H1 (cell line): ENCODE results near the gene SSTR1. TPM values are rescaled to one million over a fixed set of nuclear protein-coding genes. Genes with fewer than 3 reads are reported as not detected.

Source experiments
- CTCF ChIA-PET: fragments of 300-600 bp; sonication (Branson Sonifier 250); formaldehyde crosslinking; loops from one replicate; lab custom pipeline; 2021; ENCODE audit not compliant: partially characterized antibody; lab: Charles Lee
- POLR2A ChIA-PET: fragments of 300-600 bp; sonication (Branson Sonifier 250); formaldehyde crosslinking; loops from one replicate; lab custom pipeline; 2021; ENCODE audit warnings: inconsistent platforms; ENCODE audit not compliant: partially characterized antibody; lab: Charles Lee
- DNase-seq, 2 experiments: peaks; one replicate each; pipeline versions ENCODE4 v3.0.0 to v3.0.0-alpha.2; 2010 to 2022; ENCODE audit warnings: low spot score in 2 of 2, low read depth in 1 of 2, mixed read lengths in 1 of 2
- FAIRE-seq: peaks from 2 replicates; lab custom pipeline; 2011; peaks lifted over from hg19 to GRCh38; lab: Jason Lieb, UNC
- H2AFZ ChIP-seq: 2 replicates; pipeline ENCODE4 v1.8.1; 2012; ENCODE audit warnings: low read length, inconsistent platforms
- H2AK5ac ChIP-seq: 2 replicates; pipeline ENCODE4 v1.6.1; 2013; ENCODE audit warnings: low read depth, low read length
- H2BK120ac ChIP-seq: replicated peaks from 2 replicates; pipeline ENCODE3; 2013; ENCODE audit warnings: low read depth, low read length, inconsistent platforms
- H2BK12ac ChIP-seq: 2 replicates; pipeline ENCODE4 v1.6.1; 2013; ENCODE audit warnings: low read depth, low read length
- H2BK15ac ChIP-seq: 2 replicates; pipeline ENCODE4 v1.6.1; 2013; ENCODE audit warnings: low read length
- H2BK20ac ChIP-seq: 2 replicates; pipeline ENCODE4 v1.6.1; 2013; ENCODE audit warnings: low read length
- H2BK5ac ChIP-seq: 2 replicates; pipeline ENCODE4 v1.6.1; 2013; ENCODE audit warnings: low read depth, low read length
- H3K14ac ChIP-seq: 2 replicates; pipeline ENCODE4 v1.6.1; 2013; ENCODE audit warnings: inconsistent platforms; ENCODE audit not compliant: insufficient read length
- H3K18ac ChIP-seq: 2 replicates; pipeline ENCODE4 v1.6.1; 2013; ENCODE audit warnings: low read length; ENCODE audit errors: extremely low read depth
- H3K23ac ChIP-seq: 2 replicates; pipeline ENCODE4 v1.6.1; 2013; ENCODE audit warnings: inconsistent platforms; ENCODE audit not compliant: insufficient read length
- H3K23me2 ChIP-seq: 2 replicates; pipeline ENCODE4 v1.6.1; 2013; ENCODE audit warnings: low read depth, low read length
- H3K27ac ChIP-seq: 2 replicates; pipeline ENCODE4 v1.6.1; 2011; ENCODE audit warnings: low read depth, low read length, inconsistent platforms
- H3K27me3 ChIP-seq, 4 experiments: replicated peaks in 1 of 4; 1 replicate in 1 of 4; 2 replicates in 3 of 4; pipeline versions ENCODE4 v1.6.1 to v1.8.1; 2011 to 2013; ENCODE audit warnings: low read length in 3 of 4, mild to moderate bottlenecking in 3 of 4, inconsistent platforms in 2 of 4, mixed read lengths in 2 of 4, moderate library complexity in 1 of 4; ENCODE audit not compliant: control insufficient read depth in 3 of 4, insufficient read depth in 3 of 4; ENCODE audit errors: extremely low read depth in 1 of 4
- H3K36me3 ChIP-seq, 4 experiments: 2 replicates each; pipeline versions ENCODE4 v1.6.1 to v1.8.1; 2011 to 2013; ENCODE audit warnings: mild to moderate bottlenecking in 4 of 4, low read length in 3 of 4, moderate library complexity in 2 of 4, control low read depth in 1 of 4, inconsistent platforms in 1 of 4; ENCODE audit not compliant: insufficient read depth in 4 of 4, control insufficient read depth in 2 of 4
- H3K4ac ChIP-seq: replicated peaks from 2 replicates; pipeline ENCODE3; 2013; ENCODE audit warnings: low read length, low read depth, mixed read lengths, inconsistent platforms; ENCODE audit not compliant: insufficient read length
- H3K4me1 ChIP-seq, 4 experiments: replicated peaks in 1 of 4; 1 replicate in 1 of 4; 2 replicates in 3 of 4; pipeline versions ENCODE4 v1.6.1 to v1.8.1; 2011 to 2013; ENCODE audit warnings: low read length in 3 of 4, inconsistent platforms in 2 of 4, mixed read lengths in 1 of 4; ENCODE audit not compliant: insufficient read depth in 4 of 4, control insufficient read depth in 3 of 4
- H3K4me2 ChIP-seq, 2 experiments: 2 replicates each; pipeline versions ENCODE4 v1.6.1 to v1.8.1; 2011 to 2013; ENCODE audit warnings: low read depth in 2 of 2, low read length in 2 of 2, control low read depth in 1 of 2, inconsistent platforms in 1 of 2, mild to moderate bottlenecking in 1 of 2; ENCODE audit not compliant: insufficient read depth in 1 of 2
- H3K4me3 ChIP-seq, 4 experiments: fragments of 200-600, 300-600 bp in 1 of 4; sonication (generic), shearing (Covaris generic), sonication (Bioruptor Twin) in 1 of 4; 2 replicates each; pipeline versions ENCODE4 v1.5.1 to v1.8.1; 2011 to 2016; ENCODE audit warnings: low read length in 4 of 4, low read depth in 3 of 4, control low read depth in 2 of 4, inconsistent platforms in 2 of 4, mild to moderate bottlenecking in 2 of 4, mixed read lengths in 1 of 4, moderate library complexity in 1 of 4; ENCODE audit not compliant: insufficient read depth in 2 of 4; ENCODE audit errors: extremely low read depth in 1 of 4
- H3K56ac ChIP-seq: replicated peaks from 2 replicates; pipeline ENCODE3; 2013; ENCODE audit warnings: low read depth, mild to moderate bottlenecking, mixed read lengths, low read length, inconsistent platforms; ENCODE audit not compliant: insufficient read length
- H3K79me1 ChIP-seq: 2 replicates; pipeline ENCODE4 v1.6.1; 2013; ENCODE audit warnings: low read depth, low read length, control low read depth
- H3K79me2 ChIP-seq, 2 experiments: 2 replicates each; pipeline versions ENCODE4 v1.6.1 to v1.8.1; 2012 to 2013; ENCODE audit warnings: low read length in 2 of 2, mild to moderate bottlenecking in 2 of 2, inconsistent platforms in 1 of 2; ENCODE audit not compliant: insufficient read depth in 2 of 2, control insufficient read depth in 1 of 2
- H3K9ac ChIP-seq, 4 experiments: replicated peaks in 1 of 4; 1 replicate in 1 of 4; 2 replicates in 3 of 4; pipeline versions ENCODE4 v1.6.1 to v1.8.1; 2011 to 2013; ENCODE audit warnings: low read depth in 3 of 4, low read length in 3 of 4, control low read depth in 2 of 4, mild to moderate bottlenecking in 2 of 4, moderate library complexity in 2 of 4, inconsistent platforms in 1 of 4; ENCODE audit errors: extremely low read depth in 1 of 4
- H3K9me3 ChIP-seq, 2 experiments: 2 replicates each; pipeline versions ENCODE4 v1.6.1 to v1.8.1; 2012 to 2013; ENCODE audit warnings: mild to moderate bottlenecking in 2 of 2, moderate library complexity in 2 of 2, control low read depth in 1 of 2, inconsistent platforms in 1 of 2, low read depth in 1 of 2, low read length in 1 of 2, mixed read lengths in 1 of 2; ENCODE audit not compliant: insufficient read depth in 2 of 2
- H4K20me1 ChIP-seq, 2 experiments: replicated peaks in 1 of 2; 2 replicates each; pipeline versions ENCODE3 to v1.8.1; 2011 to 2013; ENCODE audit warnings: inconsistent platforms in 2 of 2, low read length in 2 of 2, mild to moderate bottlenecking in 1 of 2; ENCODE audit not compliant: insufficient read depth in 2 of 2, control insufficient read depth in 1 of 2
- H4K5ac ChIP-seq: 2 replicates; pipeline ENCODE4 v1.6.1; 2013; ENCODE audit warnings: low read length, low read depth, mixed read lengths, inconsistent platforms; ENCODE audit not compliant: insufficient read length
- H4K8ac ChIP-seq: 2 replicates; pipeline ENCODE4 v1.8.0; 2013; ENCODE audit warnings: mild to moderate bottlenecking, moderate library complexity, low read length, inconsistent platforms; ENCODE audit not compliant: insufficient read depth; ENCODE audit errors: extremely low read depth
- H4K91ac ChIP-seq: replicated peaks from 2 replicates; pipeline ENCODE3; 2013; ENCODE audit warnings: low read length, mixed read lengths, inconsistent platforms; ENCODE audit not compliant: insufficient read length
- CTCF ChIP-seq, 3 experiments: IDR thresholded peaks; 1 replicate in 2 of 3; 2 replicates in 1 of 3; pipeline versions ENCODE4 v1.5.1 to v1.6.1; 2011; ENCODE audit warnings: low read length in 3 of 3, mild to moderate bottlenecking in 3 of 3, inconsistent platforms in 2 of 3, low read depth in 1 of 3, moderate library complexity in 1 of 3; ENCODE audit not compliant: insufficient read depth in 1 of 3; ENCODE audit errors: control extremely low read depth in 1 of 3
- HDAC6 ChIP-seq: IDR thresholded peaks from one replicate; pipeline ENCODE4 v1.7.1; 2012; ENCODE audit warnings: low read depth, mild to moderate bottlenecking, inconsistent platforms, low read length, moderate library complexity
- RAD21 ChIP-seq, 2 experiments: IDR thresholded peaks in 1 of 2; conservative IDR thresholded peaks in 1 of 2; 2 replicates each; pipeline ENCODE4 v1.6.1; 2011; ENCODE audit warnings: low read depth in 2 of 2, low read length in 2 of 2, improper control_type of control experiment in 1 of 2, inconsistent platforms in 1 of 2, mild to moderate bottlenecking in 1 of 2, moderate library complexity in 1 of 2
- WGBS, 2 experiments: shearing (Covaris generic) in 1 of 2; methylation state at CpG; one replicate each; pipeline versions ENCODE4 v1.1.6 to v1.1.7; 2013 to 2015; ENCODE audit warnings: low lambda C conversion rate in 2 of 2, mixed read lengths in 2 of 2, inconsistent platforms in 1 of 2, low coverage in 1 of 2, missing lambda C conversion rate in 1 of 2; ENCODE audit not compliant: insufficient replicate concordance in 2 of 2, insufficient coverage in 1 of 2, insufficient read length in 1 of 2; ENCODE audit errors: extremely low coverage in 1 of 2, missing lambda C conversion rate in 1 of 2; 5-methylcytosine and 5-hydroxymethylcytosine counted together
- polyA plus RNA-seq, 7 experiments: library from polyadenylated mRNA; depleted of rRNA in 3 of 7; stranded (reverse) in 5 of 7; unstranded in 2 of 7; fragments of >200 nt in 5 of 7; fragments of 200-250 nt in 2 of 7; gene quantifications; 1 replicate in 5 of 7; 2 replicates in 1 of 7; 4 replicates in 1 of 7; pipeline versions ENCODE4 v1.2.1 to v1.2.3, GENCODE V29; 2011 to 2013; ENCODE audit warnings: missing spikeins in 2 of 7, mixed read lengths in 2 of 7
- total RNA-seq: library from RNA; stranded (reverse); fragmentation: NEBNext Ultra II Directional; extraction: Animal tissue kit (Norgen Biotek cat#: 25700); gene quantifications from 2 replicates; pipeline ENCODE4 v1.2.1, GENCODE V29; 2021

The SSTR1 gene
- total and polyA plus RNA-seq, 2 of the 8 experiments (the other 6 are each of a cell fraction or from before 2014, with no cell fraction given), result 0.82 to 0.93 TPM

GRCh38 chr14:38248321-38249028, 40.8 kb downstream of the SSTR1 start:
- no peak overlapping the region for H2BK5ac ChIP-seq
- no peaks in the 10 kb centered on the region for H3K79me1 ChIP-seq
- H3K4me1 ChIP-seq, result no peaks in the 10 kb centered on the region
- FAIRE-seq, result peak; percentile 50
- no peak overlapping the region for H3K4ac ChIP-seq
- 91% methylated on average over 3 of the region's 3 CpGs; no CpG with 5 or more reads in 1 of the 2 experiments for WGBS, 2 experiments
- H2BK20ac ChIP-seq, result no peak overlapping the region
- no peak overlapping the region for H2BK15ac ChIP-seq
- no peak overlapping the region for H3K27ac ChIP-seq
- H4K20me1 ChIP-seq, result no peaks in the 10 kb centered on the region
- CTCF ChIA-PET, result interaction anchor here (0.7 to 2.4 kb wide), 15 partner anchors 8 to 234 kb away, joined by 3 to 9 read pairs (median 4); no protein-coding TSS in a partner anchor
- H2BK120ac ChIP-seq, result no peak overlapping the region
- H3K4me2 ChIP-seq, result no peak overlapping the region
- H2BK12ac ChIP-seq, result no peak overlapping the region
- no peak overlapping the region for H3K56ac ChIP-seq
- H3K79me2 ChIP-seq, result no peaks in the 10 kb centered on the region
- H2AK5ac ChIP-seq, result no peak overlapping the region
- H3K27me3 ChIP-seq, result peaks cover 0 to 16% (median 9%) of the 10 kb centered on the region in 4 experiments; a peak in 6 of 7 replicates
- DNase-seq, result no peak
- H3K9ac ChIP-seq, result no peak overlapping the region
- H3K18ac ChIP-seq, result no peak overlapping the region
- H4K91ac ChIP-seq, result no peak overlapping the region
- POLR2A ChIA-PET, result no interaction called here
- no peaks in the 10 kb centered on the region for H3K36me3 ChIP-seq
- no peak overlapping the region for H3K23ac ChIP-seq
- no peak overlapping the region for H2AFZ ChIP-seq
- no peak overlapping the region for H4K5ac ChIP-seq
- TF ChIP-seq HDAC6 (no peak), RAD21 (IDR thresholded peaks at IDR 0.05 in 1 of 2, conservative IDR thresholded peaks at IDR 0.05 in 1 of 2; ENCODE audit: low read depth in 2 of 2, low read length in 2 of 2) (peak; percentile 49 to 55), CTCF (IDR thresholded peaks at IDR 0.05; ENCODE audit: control extremely low read depth in 1 of 3, insufficient read depth in 1 of 3, low read depth in 1 of 3, low read length in 3 of 3) (peak in 2 of 3 experiments; percentile 50 to 62; a peak in 3 of 4 replicates)
- no peak overlapping the region for H4K8ac ChIP-seq
- no peaks in the 10 kb centered on the region for H3K23me2 ChIP-seq
- H3K4me3 ChIP-seq, result no peak overlapping the region
- no peak overlapping the region for H3K14ac ChIP-seq
- no peaks in the 10 kb centered on the region for H3K9me3 ChIP-seq
